Type B pancreatic cell (in vitro differentiated cells): Measurements from ENCODE around the gene MDH1B. TPM values are rescaled to one million over a fixed set of nuclear protein-coding genes. Genes with fewer than 3 reads are reported as not detected.

Experiments used
- DNase-seq: peaks from one replicate; pipeline ENCODE4 v3.0.0; 2021; ENCODE audit warnings: mixed read lengths; ENCODE audit not compliant: unreplicated experiment; ENCODE audit errors: extremely low spot score
- H3K27ac Mint-ChIP-seq: 2 replicates; pipeline ENCODE4 v1.8.0; 2021; ENCODE audit warnings: mild to moderate bottlenecking, mixed read lengths
- H3K27me3 Mint-ChIP-seq: 2 replicates; pipeline ENCODE4 v1.8.0; 2021; ENCODE audit warnings: mixed read lengths
- H3K36me3 Mint-ChIP-seq: 2 replicates; pipeline ENCODE4 v1.8.0; 2021; ENCODE audit warnings: mixed read lengths
- H3K4me1 Mint-ChIP-seq: one replicate; pipeline ENCODE4 v1.8.0; 2021; ENCODE audit warnings: mixed read lengths; ENCODE audit not compliant: unreplicated experiment
- H3K4me3 Mint-ChIP-seq: 2 replicates; pipeline ENCODE4 v1.8.0; 2021; ENCODE audit warnings: mild to moderate bottlenecking, mixed read lengths
- H3K9me3 Mint-ChIP-seq: 2 replicates; pipeline ENCODE4 v1.8.0; 2021; ENCODE audit warnings: mixed read lengths
- total RNA-seq: library from RNA; stranded (reverse); gene quantifications from 2 replicates; pipeline ENCODE4 v1.2.1, GENCODE V29; 2021; ENCODE audit warnings: low replicate concordance
- TF ChIP-seq, protein P1 (sequence below): fragments of 200-600 bp; sonication (generic); conservative IDR thresholded peaks from 2 replicates; pipeline ENCODE4 v1.5.0; 2021; ENCODE audit warnings: antibody characterized with exemption, mild to moderate bottlenecking

Gene MDH1B
- total RNA-seq, 1 donor from 2014 or later = 4.7 TPM

GRCh38 chr2:206780671-206781070 lies 15.5 kb upstream of the MDH1B start:
- Mint-ChIP-seq H3K27ac (no peak overlapping the region), H3K4me1 (peaks cover 6% of the 10 kb centered on the region), H3K27me3 (no peaks in the 10 kb centered on the region), H3K36me3 (peaks cover 78% of the 10 kb centered on the region), H3K9me3 (peaks cover 3% of the 10 kb centered on the region), H3K4me3 (no peak overlapping the region)
- TF ChIP-seq, protein P1, sequence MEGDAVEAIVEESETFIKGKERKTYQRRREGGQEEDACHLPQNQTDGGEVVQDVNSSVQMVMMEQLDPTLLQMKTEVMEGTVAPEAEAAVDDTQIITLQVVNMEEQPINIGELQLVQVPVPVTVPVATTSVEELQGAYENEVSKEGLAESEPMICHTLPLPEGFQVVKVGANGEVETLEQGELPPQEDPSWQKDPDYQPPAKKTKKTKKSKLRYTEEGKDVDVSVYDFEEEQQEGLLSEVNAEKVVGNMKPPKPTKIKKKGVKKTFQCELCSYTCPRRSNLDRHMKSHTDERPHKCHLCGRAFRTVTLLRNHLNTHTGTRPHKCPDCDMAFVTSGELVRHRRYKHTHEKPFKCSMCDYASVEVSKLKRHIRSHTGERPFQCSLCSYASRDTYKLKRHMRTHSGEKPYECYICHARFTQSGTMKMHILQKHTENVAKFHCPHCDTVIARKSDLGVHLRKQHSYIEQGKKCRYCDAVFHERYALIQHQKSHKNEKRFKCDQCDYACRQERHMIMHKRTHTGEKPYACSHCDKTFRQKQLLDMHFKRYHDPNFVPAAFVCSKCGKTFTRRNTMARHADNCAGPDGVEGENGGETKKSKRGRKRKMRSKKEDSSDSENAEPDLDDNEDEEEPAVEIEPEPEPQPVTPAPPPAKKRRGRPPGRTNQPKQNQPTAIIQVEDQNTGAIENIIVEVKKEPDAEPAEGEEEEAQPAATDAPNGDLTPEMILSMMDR = no peak
- DNase-seq = no peak

- peaks cover 11% of the 10 kb centered on the region for H3K9me3 Mint-ChIP-seq
- no peak for DNase-seq
- H3K36me3 Mint-ChIP-seq = peaks cover 73% of the 10 kb centered on the region
Observed at GRCh38 chr2:206776432-206776831, 11.3 kb upstream of the MDH1B start.

DNA sequence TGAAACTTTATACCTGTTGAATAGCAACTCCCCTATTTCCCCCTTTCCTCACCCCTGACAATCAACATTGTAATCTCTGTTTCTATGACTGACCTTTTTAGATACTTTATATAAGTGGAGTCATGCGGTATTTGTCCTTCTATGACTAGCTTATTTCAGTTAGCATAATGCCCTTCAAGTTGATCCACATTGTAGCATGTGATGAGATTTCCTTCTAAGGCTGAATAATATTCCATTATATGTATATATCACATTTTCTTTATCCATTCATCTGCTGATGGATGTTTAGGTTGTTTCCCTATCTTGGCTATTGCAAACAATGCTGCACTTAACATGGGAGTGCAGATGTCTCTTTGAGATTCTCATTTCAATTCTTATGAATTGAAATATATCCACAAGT lies 9.7 kb upstream of the MDH1B start:
- peaks cover 11% of the 10 kb centered on the region for H3K9me3 Mint-ChIP-seq

More at GRCh38 chr2:206776432-206776831, 11.3 kb upstream of the MDH1B start:
- TF ChIP-seq, protein P1 = no peak
- no peak overlapping the region for H3K27ac Mint-ChIP-seq
- no peak overlapping the region for H3K4me3 Mint-ChIP-seq
- no peaks in the 10 kb centered on the region for H3K4me1 Mint-ChIP-seq
- H3K27me3 Mint-ChIP-seq = no peaks in the 10 kb centered on the region

DNA sequence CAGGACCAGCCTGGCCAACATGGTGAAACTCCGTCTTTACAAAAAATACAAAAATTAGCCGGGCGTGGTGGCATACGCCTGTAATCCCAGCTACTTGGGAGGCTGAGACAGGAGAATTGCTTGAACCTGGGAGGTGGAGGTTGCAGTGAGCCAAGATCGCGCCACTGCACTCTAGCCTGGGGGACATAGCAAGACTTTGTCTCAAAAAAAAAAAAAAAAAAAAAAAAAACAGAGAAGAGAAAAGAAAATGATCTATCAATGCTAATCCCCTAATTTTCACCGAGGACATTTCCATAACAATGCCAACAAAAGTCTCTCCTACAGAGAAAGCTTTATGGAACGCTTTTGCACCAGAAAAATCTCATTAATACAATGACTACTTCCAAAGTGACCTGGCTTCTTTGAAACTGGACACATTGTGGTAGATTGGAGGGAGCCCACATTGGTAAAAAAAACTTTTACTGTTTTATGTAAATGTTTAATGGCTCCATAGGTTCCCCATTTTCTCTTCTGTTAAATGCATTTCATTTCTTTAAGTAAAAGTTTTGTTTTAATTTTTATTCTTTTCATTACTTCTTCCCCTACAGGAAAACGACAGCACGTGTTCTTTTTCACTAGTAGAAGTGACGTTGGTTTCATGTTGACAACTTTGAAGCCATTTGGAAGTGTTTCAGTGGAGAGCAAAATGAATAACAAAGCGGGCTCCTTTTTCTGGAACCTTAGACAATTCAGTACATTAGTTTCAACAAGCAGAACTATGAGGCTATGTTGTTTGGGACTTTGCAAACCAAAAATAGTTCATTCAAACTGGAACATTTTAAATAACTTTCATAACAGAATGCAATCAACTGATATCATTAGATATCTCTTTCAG lies 1.2 kb upstream of the MDH1B start:
- peaks cover 22% of the 10 kb centered on the region for H3K4me1 Mint-ChIP-seq

More for the DNA sequence above, 9.7 kb upstream of the MDH1B start:
- TF ChIP-seq, protein P1 = no peak
- H3K27ac Mint-ChIP-seq = no peak overlapping the region
- no peaks in the 10 kb centered on the region for H3K27me3 Mint-ChIP-seq
- no peak overlapping the region for H3K4me3 Mint-ChIP-seq
- no peaks in the 10 kb centered on the region for H3K4me1 Mint-ChIP-seq
- no peak for DNase-seq
- H3K36me3 Mint-ChIP-seq = peaks cover 69% of the 10 kb centered on the region

DNA sequence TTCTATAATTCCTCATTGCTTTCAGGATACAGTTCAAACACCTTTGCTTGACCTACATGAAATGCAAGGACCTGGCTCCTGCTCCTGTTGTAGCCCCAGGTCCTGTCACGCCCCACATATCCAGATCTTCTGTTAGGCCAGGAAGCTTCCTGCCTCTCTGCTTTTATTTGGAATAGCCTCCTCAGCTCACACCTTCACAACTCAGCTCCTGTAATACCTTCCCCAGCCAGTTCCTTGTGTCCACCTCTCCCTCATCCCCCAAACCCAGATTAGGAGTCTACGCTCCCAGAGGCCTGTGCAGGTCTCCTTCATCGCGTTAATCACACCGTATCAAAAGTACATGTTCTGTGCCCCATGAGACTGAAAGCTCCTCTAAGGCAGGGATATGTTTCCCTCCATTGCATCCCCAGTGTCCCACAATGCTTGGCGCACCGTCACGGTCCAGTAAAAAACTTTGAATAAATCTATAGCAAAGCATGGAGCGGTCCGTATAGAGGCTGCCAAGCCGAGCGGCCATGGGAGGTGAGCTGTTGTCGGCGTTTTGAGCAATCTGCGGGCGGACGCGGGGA lies 371 bp downstream of the MDH1B start:
- Mint-ChIP-seq H3K4me1 (peaks cover 22% of the 10 kb centered on the region), H3K27ac (peak overlapping the region; percentile 98), H3K4me3 (peak overlapping the region; percentile 98), H3K36me3 (peaks cover 19% of the 10 kb centered on the region), H3K27me3 (peaks cover 3% of the 10 kb centered on the region), H3K9me3 (no peaks in the 10 kb centered on the region)
- TF ChIP-seq, protein P1 = no peak
- DNase-seq = no peak

More for the DNA sequence above, 1.2 kb upstream of the MDH1B start:
- Mint-ChIP-seq H3K36me3 (peaks cover 29% of the 10 kb centered on the region), H3K27ac (peak overlapping the region; percentile 98), H3K4me3 (peak overlapping the region; percentile 98), H3K9me3 (no peaks in the 10 kb centered on the region), H3K27me3 (peaks cover 3% of the 10 kb centered on the region)
- TF ChIP-seq, protein P1 = no peak
- no peak for DNase-seq
